Lower lobe of right lung (tissue), 2 donors: ENCODE results near the gene MAGEA12. TPM values are rescaled to one million over a fixed set of nuclear protein-coding genes. Genes with fewer than 3 reads are reported as not detected.
"Not testable (repeated sequence)": the region's sequence is repeated elsewhere in the genome, so short reads cannot be mapped to it uniquely, and the experiment has no call there.

Source experiments
- ATAC-seq, 2 donors: fragments of 200-7000 bp; cut with Tn5 transposase; one replicate each; pipeline ENCODE4 v1.9.1; 2020 to 2022; ENCODE audit warnings: mild to moderate bottlenecking in 2 of 2, moderate library complexity in 2 of 2
- DNase-seq: peaks from one replicate; pipeline ENCODE4 v3.0.0-alpha.2; 2020
- H3K27ac ChIP-seq: fragments of 200-600 bp; one replicate; pipeline ENCODE4 v1.8.0; 2022
- H3K27me3 ChIP-seq: fragments of 200-600 bp; one replicate; pipeline ENCODE4 v1.8.0; 2022; ENCODE audit warnings: low read depth
- H3K36me3 ChIP-seq: fragments of 200-600 bp; one replicate; pipeline ENCODE4 v1.8.0; 2022; ENCODE audit warnings: mild to moderate bottlenecking
- H3K4me1 ChIP-seq: fragments of 200-600 bp; one replicate; pipeline ENCODE4 v1.8.0; 2022
- H3K4me3 ChIP-seq: fragments of 200-600 bp; one replicate; pipeline ENCODE4 v1.8.0; 2022; ENCODE audit warnings: mild to moderate bottlenecking
- H3K9me3 ChIP-seq: fragments of 200-600 bp; one replicate; pipeline ENCODE4 v1.8.0; 2022
- intact Hi-C: fragments of 100-400 bp; cut with DNase I; formaldehyde crosslinking; loops from one replicate; pipeline ENCODE4 v1.11.0; 2022
- total RNA-seq: library from RNA; stranded (reverse); fragmentation: NEBNext Ultra II Directional; extraction: Animal tissue kit (Norgen Biotek cat#: 25700); gene quantifications from one replicate; pipeline ENCODE4 v1.2.1, GENCODE V29; 2021
- donor health status: DM: no; HTN: yes; CAD: no; lungs with severe emphysema.

MAGEA12 gene
- total RNA-seq, 1 donor from 2014 or later: not detected

GRCh38 chrX:152759544-152759943 is 26.0 kb downstream of the MAGEA12 start:
- H3K9me3 ChIP-seq, H3K4me1 ChIP-seq, intact Hi-C loops, DNase-seq, ATAC-seq, H3K27ac ChIP-seq, H3K4me3 ChIP-seq, H3K27me3 ChIP-seq, H3K36me3 ChIP-seq: not testable (repeated sequence)

GRCh38 chrX:152761582-152761981 is 28.0 kb downstream of the MAGEA12 start:
- H3K4me3 ChIP-seq, H3K4me1 ChIP-seq, intact Hi-C loops, H3K27me3 ChIP-seq, H3K27ac ChIP-seq, H3K36me3 ChIP-seq, ATAC-seq, DNase-seq, H3K9me3 ChIP-seq: not testable (repeated sequence)

GRCh38 chrX:152766562-152766961 is 33.0 kb downstream of the MAGEA12 start:
- H3K36me3 ChIP-seq, H3K4me3 ChIP-seq, DNase-seq, H3K4me1 ChIP-seq, H3K27me3 ChIP-seq, intact Hi-C loops, H3K9me3 ChIP-seq, ATAC-seq, H3K27ac ChIP-seq: not testable (repeated sequence)

DNA sequence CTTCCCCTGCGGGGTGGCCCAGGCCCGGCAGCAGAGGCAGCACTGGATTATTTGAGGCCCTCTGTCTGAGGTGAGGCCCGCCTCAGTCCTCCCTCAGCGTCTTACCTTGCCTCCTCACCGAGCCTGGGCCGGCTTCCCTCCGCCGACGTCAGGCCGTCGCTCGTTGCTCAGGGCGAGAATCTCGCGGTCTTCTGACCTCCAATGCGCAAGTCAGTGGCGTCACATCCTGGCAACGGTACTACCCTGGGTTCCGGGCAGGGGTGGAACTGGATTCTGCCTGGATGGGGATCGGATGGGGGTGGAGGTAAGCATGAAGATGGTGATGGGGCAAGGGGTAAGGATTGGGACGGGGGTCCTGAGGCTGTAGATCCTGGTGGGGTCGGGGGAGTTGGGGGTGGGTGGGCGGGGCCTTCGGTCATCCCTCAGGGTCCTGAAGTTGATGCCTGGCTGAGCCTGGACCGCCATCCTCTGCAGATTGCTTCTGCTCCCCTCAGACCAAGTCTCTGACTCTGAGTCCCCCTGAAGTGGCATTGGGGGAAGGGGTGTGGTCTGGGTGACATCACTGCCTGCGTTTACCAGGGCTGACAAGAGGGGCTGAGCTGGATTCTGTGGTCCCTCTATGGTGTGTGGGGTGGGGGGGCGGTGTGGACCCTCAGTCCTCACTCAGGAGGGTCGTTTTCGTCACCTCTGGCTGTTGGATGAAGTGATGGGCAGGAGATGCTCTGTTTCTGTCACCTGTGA is 36.2 kb downstream of the MAGEA12 start, which contains the start of gene MAGEA6:
Gene MAGEA6 (minus strand): TSS at position 141 of the 741 bp plus-strand sequence. CDS start 2,039 bp downstream, outside the sequence.
- H3K36me3 ChIP-seq, H3K9me3 ChIP-seq, H3K4me1 ChIP-seq, ATAC-seq, DNase-seq, intact Hi-C loops, H3K27ac ChIP-seq, H3K27me3 ChIP-seq, H3K4me3 ChIP-seq: not testable (repeated sequence)

GRCh38 chrX:152787062-152787461 is 53.5 kb downstream of the MAGEA12 start:
- H3K4me3 ChIP-seq, H3K27ac ChIP-seq, H3K36me3 ChIP-seq, ATAC-seq, H3K4me1 ChIP-seq, intact Hi-C loops, DNase-seq, H3K27me3 ChIP-seq, H3K9me3 ChIP-seq: not testable (repeated sequence)

Other genes with a start within 250 kb of the MAGEA12 start
- gene GABRQ, start 95.9 kb upstream of the MAGEA12 start, total RNA-seq: not detected
- gene MAGEA3, start 35.0 kb upstream of the MAGEA12 start, total RNA-seq: not detected
- not detected for gene CSAG2, start 24.5 kb upstream of the MAGEA12 start, total RNA-seq
- gene MAGEA2B, start 19.1 kb upstream of the MAGEA12 start, total RNA-seq: not detected
- not detected for gene CSAG1, start within 50 bp of the MAGEA12 start, total RNA-seq
- gene MAGEA2, start 20.1 kb downstream of the MAGEA12 start, total RNA-seq: not detected
- not detected for gene CSAG3, start 25.5 kb downstream of the MAGEA12 start, total RNA-seq
- not detected for gene MAGEA6, start 35.9 kb downstream of the MAGEA12 start, total RNA-seq
- 33.2 TPM for gene CETN2, start 97.0 kb downstream of the MAGEA12 start, total RNA-seq
- 18.1 TPM for gene NSDHL, start 97.3 kb downstream of the MAGEA12 start, total RNA-seq
- 17.9 TPM for gene ZNF185, start 164.3 kb downstream of the MAGEA12 start, total RNA-seq